Measurements from ENCODE around the gene PARVB.

Gene PARVB

DNA sequence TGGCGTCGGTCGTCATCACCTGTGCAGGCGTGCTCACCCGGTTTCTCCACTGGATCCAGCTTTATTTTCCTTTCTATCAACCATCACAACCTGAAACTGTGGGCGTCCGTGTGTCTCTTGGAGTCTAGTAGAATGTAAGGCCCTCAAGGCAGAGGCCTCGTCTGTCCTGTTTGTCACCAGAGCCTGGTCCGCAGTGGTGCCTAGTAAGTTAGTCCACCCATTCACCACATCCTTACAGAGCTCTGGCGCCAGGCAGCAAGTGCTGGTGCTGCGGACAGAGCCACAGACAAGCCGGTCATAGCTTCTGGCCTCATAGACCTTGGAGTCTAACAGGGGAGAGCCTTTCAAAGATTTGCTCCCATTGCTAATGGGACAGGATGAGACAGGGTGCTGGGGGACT is 92.2 kb downstream of the PARVB start:
- DNase-seq: no peak

DNA sequence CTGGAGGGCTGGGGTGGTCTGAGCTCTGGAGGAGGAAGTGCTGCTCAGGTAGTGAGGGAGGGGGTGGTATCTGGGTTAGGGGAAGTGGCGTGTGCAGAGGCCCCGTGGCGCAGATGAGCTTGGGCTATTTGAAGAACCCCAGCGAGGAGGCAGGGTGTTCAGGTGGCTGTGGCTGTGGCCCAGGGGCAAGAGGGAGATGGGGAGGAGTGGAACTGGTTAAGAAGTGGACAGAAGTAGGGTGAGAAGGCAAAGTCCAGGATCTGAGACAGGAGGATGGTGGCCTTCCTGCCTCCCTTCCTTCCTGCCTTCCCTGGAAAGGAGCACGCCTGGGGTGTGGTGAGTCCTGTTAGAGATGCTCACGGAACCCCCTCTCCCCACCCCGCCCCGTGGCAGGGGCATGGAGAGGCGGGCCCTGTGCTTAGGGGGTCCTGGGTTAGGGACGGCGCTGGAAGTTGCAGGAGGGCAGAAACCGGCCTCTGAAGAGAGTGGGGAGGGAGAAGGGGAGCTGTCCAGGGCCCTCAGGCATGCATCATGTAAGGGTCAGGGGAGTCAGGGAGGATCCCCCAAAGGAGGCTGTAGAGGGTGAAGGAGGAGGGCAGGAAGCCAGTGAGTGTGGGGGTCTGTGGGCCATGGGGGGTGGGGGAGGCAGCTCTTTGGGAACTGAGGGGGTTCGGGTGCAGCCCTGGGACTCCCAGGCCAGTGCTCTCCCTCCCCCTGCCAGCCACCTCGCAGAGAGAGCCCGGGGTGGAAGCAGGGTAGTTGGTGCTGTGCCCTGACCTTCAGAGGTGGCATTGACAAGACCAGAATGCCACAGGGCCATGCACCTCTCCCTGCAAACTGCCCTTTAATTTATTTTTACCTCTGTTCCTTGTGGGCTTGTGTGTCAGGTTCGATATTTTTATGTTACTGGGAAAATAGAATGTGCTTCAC is 92.9 kb downstream of the PARVB start:
- DNase-seq: no peak

DNA sequence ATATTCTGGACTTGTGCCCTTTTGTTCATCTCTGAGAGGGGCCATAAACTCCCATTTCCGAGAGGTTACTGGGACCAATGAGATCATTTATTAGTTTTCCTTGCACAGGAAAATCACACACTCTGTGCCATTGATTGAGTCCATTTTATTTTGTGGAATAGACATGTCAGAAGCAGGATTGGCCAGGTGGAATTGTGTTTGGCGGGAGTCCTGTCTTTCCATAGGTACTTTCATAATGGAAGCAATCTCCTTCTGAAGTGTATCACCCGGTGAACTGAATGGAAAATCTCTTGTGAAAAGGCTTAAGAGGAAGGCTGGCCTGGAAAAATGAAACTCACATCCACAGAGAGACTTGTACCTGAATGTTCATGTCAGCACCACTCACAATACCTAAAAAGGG is 93.6 kb downstream of the PARVB start:
- DNase-seq: no peak

DNA sequence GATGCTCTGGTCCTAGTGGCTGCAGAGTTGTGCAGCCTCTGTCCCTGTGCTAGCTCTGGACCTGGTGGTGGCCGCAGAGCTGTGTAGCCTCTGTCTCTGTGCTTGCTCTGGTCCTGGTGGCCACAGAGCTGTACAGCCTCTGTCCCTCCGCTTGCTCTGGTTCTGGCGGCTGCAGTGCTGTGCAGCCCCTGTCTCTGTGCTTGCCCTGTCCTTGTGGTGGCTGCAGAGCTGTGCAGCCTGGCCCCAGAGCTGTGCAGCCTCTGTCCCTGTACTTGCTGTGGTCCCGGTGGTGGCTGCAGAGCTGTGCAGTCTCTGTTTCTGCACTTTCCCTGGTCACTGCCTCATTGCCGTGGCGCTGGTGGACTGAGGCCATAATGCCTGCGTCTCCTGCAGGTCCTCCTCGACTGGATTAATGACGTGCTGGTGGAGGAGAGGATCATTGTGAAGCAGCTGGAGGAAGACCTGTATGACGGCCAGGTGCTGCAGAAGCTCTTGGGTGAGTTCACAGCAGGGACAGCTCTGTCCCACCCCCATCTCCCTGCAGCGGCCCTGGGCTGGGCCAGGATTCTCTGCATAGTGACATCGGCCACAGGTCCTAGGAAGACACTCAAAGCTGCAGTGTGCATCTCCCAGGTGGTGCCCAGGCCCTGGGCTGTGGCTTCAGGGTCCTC is 94.7 kb downstream of the PARVB start:
- peak; percentile 17 for DNase-seq

DNA sequence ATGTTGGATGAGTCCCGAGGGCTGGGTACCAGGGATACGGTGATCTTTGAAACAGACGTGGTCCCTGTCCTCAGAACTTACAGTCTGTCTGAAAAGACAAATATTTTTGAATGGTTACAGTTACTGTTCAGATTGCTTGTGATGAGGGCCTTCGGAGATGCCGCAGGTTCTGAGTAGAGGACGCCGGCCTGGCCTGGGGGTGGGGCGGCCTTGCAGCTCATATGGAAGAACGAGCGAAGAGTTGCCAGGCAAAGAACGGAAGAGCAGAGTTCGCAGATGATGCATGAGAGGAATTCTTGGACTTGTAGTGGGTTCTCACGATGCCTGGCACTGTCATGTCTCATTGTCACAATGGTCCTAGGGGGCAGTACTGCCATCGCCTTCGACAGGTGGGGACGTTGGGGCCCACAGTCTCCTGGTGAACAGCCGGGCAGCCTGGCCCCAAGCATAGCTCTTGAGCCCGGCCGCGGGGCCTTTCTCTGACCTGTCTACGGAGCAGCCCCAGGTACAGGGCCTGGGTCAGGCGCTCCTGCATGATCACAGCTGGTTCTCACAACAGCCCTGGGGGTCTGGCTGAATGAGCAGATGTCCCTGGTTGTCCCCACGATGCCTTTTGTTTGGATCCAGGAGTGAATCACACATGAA is 95.7 kb downstream of the PARVB start:
- no peak for DNase-seq

DNA sequence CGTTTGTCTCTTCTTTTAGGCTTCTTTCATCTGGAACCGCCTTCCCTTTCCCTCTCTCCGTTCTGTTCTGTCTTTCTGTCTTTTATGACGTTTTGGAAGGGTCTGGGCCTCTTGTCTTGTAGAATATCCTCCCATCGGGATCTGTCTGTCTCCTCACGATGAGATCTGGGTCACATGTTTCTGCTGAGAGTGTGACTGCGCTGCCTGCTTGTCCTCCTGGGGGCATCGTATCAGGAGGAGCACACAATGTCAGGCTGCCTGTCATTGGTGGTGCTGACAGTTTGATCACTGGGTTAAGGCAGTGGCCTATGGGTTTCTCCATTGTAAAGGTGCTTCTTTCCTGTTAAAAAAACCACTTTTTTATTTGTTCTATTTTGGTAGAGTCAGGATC is 96.2 kb downstream of the PARVB start:
- DNase-seq: no peak

DNA sequence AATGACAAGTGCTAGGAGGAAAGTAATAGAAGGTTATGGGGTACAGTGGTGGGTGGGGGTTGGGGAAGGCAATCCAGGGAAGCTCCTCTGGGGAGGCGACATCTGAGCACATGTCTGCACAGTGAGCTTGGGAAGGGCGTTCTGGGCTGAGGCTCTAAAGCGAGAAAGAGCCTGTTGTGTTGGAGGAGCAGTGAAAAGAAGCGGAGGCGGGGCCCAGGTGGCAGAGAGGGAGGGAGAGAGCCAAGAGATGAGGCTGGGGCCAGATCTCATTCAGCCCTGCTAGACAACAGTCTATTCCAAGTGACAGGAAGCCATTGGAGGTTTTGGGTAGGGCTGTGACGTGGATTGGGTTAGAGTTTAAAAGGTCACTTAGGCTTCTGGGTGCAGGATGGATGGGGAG is 101.3 kb downstream of the PARVB start:
- no peak for DNase-seq

DNA sequence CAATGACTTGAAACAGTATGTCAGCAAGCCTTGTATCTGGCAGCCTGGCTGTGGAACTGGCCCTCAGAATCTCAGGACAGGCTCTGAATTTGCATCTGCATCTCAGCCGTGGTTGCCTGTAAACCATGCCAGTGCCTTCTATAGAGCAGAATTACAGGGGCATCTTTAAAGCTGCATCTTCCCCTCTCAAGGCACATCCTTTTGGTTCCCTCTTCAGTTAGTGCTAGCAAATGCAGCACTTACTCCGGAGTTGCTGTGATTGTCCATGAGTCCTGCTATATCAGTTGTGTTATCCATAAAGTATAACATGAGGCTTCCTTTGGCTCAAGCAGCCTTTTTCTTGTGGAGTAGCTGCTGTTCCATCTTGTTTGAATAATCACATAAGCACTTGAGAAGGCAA is 102.7 kb downstream of the PARVB start:
- no peak for DNase-seq

DNA sequence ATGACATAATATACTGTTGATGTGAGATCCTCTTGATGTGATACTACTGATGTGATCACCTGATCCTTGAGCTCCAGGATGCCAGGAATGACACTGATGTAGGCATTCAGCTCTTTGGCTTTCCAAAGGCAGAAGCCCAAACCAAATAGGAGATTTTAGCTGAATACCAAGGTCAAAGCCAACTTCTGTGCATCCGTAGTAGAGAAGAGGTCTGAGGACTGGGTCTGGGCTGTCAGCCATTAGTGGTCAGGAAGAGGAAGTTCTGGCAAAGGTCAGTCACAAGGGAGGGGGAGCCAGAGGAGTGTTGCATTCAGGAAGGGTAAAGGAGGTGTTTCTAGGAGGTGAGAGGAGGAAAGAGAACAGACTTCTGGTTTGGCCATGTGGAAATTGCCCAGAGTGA is 103.3 kb downstream of the PARVB start:
- DNase-seq: no peak

DNA sequence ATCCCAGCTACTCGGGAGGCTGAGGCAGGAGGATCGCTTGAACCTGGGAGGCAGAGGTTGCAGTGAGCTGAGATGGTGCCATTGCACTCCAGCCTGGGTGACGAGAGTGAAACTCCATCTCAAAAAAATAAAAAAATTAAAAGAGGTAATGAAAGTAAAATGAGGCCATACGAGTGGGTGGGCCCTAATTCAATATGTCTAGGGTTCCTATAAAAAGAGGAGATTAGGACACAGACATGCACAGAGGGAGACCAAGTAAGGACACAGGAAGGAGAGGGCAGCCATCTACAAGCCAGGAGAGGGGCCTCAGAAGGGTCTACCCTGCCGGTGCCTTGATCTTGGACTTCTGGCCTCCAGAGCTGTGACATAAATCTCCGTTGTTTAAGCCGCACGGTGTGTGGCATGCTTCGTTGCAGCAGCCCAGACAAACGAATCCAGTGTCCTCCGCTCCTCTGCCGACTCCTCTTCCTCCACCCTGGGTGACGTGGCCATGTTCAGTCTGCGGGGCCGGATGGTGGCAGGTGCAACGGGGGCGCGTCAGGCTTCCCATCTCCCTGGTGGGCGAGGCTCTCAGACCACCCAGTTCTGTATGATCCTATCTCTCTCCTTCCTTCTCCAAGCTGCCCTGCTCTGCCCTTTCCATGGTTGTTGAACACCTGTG is 105.0 kb downstream of the PARVB start:
- DNase-seq: no peak

DNA sequence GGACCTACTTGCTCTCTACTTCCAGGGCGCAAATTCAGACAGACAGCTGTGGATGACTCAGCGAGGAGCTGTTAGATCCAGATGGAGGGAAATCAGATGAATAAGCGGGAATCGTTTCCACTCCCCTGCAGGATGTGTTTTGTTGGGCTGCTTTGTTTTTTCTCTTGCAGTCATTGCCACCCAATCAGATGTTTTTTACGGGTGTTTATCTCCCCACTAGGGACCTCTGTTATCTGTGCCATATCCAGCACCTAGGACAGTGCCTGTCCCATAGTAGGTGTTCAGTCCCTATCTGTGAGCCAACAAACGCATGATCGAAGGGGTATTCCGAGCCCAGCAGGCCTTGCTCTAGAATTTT is 105.5 kb downstream of the PARVB start:
- peak; percentile 29 for DNase-seq

DNA sequence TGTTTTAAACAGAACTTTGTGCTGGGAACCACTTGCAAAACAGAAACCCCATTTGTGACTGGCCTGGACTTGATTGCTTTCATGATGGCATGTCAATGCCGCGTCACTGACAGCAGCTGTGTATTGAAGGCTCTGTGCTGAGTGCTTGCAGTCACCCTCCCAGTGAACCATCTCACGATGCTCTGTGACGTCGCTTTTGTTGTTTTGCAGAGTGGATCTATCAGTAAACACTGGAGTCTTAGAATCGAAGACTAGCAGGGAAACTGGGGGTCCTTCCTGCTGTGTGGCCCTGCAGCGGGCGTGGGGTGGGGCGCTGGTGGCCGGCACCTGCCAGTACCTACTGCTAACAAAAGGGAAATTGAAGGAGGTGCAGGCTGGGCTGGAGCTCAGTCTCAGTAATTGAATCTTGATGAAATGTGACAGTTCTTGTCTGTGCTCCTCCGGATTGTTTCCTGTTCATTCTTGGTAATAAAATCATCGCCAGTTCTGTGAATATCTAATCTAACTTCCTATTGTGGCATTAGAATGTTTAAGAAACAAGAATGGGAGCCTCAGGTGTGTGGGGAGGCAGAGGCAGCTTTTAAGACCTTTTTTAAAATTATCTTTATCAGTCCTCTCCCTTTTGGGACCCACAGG is 106.1 kb downstream of the PARVB start:
- peak; percentile 41 for DNase-seq

DNA sequence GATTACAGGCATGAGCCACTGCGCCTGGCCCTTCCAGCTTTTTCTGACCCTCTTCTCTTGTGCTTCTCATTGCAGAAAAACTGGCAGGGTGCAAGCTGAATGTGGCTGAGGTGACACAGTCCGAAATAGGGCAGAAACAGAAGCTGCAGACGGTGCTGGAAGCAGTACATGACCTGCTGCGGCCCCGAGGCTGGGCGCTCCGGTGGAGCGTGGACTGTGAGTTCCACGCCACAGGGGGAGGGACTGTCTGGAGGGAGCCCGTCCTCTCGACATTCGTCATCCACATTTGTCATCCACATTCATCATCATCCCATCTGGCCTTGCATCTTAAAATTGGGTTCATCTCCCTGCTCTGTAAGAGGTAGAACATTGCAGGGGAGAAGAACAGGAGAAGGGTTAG is 107.3 kb downstream of the PARVB start:
- DNase-seq: no peak

DNA sequence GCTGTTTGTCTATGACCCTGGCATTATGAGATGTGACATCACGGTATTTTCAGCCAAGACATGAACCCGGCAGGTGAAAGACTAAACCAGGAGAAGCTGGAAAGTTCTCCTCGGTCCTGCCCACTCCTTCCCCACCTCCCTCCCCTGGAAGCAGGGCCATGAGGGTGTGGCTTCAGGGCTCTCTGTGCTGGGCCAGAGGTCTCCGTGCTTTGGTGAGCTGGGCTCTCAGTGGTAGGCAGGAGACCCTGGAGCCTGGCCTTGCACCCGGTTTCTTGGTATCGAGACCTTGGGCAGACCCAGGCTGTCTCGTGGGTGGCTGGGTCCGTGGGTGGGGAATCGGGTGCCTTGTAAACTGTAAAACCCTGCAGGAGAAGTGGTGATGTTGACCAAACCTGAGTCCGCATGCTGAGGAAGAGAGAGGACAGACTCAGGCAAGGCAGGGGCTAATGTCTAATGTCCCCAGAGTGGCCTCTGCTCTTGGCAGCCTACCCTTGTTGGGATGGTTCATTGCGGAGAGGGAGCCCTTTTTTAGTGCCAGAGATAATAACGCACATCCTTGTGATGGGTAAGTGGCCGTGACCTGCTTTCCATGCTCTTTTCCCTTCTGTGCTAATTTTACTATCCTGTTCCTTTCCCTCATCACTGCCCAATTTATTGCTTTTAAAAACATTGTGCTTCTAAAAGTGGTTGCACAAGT is 108.0 kb downstream of the PARVB start:
- DNase-seq: no peak

DNA sequence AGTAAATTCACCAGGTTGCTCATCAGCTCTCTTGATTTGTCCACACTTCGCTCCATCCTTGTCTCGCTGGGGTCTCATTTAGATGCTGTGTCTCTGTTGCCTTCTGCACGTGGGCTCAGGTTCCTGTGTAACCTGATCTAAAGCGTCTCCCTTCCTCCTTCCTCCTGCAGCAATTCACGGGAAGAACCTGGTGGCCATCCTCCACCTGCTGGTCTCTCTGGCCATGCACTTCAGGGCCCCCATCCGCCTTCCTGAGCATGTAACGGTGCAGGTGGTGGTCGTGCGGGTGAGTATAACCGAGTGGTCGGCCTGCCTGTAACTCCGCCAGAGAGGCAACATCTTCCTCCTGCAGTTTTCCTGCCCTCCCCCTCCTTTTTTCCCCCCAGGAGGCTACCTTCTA is 108.6 kb downstream of the PARVB start:
- DNase-seq: no peak

DNA sequence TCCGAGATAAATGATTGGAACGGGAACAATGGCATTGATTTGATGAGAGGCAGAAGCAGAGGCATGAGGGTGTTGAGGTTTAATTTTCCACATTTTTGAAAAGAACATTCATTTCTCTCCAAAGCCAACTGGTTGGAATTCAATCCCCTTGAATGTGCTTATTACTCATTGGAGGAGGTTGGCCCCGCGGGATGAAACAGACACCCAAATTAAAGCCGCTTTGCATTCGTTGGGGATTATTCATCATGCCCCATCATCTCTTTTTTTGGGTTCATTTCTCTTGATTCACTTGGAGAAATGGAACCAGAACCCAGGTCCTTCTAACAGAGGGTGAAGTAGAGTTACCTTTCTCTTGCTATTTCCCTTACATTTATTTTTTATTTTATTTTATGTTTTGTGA is 109.1 kb downstream of the PARVB start:
- DNase-seq: no peak

DNA sequence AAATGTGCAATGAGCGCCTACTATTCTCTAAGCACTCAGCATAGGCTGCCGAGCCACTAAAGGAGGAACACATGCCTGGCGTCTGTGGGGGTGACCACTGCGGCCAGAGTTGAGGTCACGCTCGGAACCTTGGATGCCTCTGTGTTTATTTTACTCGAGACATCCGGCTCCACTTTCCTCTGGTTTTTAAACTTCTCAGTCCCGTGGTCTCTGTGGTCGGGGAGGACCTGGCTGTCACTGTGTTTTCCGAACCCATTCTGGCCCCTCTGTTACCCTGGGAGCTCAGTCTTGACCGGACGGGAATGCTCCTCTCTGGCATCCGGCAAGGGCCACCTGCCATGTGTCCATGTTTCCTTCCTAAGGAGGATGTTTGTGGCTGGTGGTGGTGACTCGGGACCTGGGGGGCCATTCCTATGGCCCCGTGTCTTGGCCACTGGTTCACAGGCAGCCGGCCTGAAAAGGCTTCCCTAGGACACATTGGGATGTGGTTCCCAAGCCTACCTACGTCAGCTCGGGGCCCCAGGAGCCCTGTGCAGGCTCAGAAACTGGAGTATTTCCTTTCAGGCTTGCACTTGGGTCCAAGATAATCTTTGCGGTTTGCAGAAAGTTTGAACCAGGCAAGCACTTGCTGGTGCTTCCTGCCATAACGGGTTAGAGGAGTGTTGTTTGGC is 109.9 kb downstream of the PARVB start:
- no peak for DNase-seq

DNA sequence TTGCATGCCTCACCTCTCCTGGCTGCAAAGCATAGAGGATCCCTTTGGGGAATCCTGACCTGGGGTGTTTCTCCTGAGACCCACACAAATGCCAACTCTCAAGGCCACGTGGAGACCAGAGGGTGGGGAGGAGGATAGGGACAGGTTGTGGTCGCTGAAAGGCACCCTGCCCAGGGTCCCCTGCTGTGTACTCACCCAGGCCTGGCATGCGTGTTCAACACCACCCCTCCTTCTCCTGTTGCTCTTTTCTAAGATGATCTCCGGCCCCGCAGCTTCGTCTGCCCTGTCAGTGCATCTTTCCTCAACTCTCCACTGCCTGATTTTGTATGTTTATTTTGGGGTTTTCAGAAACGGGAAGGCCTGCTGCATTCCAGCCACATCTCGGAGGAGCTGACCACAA is 112.0 kb downstream of the PARVB start:
- no peak for DNase-seq

DNA sequence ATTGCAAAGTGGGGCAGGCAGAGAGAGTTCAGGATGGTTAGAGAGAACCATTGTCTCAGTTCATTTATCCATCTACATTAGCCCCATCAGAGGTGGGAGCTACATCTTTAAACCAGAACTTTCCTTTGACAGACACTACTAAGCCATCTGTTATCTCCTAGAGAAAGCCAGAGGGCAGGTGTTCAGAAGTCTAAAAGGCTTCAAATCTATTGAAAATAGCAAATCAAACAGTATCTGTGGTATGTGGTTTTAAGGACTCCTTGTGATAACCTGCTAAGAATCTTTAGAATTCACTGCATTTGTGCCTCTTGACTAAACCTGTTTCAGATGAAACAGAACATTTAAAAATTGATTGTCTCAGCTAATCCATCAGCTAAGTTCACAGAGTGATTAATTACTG is 112.7 kb downstream of the PARVB start:
- DNase-seq: no peak

DNA sequence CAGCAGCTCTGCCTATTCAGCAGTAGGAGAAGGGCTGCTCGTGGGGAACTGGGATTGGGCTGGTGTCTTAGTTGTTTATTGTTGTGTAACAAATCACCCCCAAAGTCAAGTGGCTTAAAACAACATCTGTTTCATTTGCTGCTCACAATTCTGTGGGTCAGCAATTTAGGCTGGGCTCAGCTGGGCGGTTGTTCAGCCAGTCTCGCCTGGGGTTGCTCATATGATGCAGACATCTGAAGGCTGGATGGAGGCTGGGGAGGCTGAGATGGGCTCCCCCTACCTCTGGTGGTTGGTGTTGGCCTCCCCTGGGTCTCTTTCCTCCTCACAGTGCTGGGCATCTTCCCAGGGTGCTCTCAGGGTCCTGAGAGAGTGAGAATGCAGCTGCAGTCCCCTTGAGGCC is 113.3 kb downstream of the PARVB start:
- no peak for DNase-seq

DNA sequence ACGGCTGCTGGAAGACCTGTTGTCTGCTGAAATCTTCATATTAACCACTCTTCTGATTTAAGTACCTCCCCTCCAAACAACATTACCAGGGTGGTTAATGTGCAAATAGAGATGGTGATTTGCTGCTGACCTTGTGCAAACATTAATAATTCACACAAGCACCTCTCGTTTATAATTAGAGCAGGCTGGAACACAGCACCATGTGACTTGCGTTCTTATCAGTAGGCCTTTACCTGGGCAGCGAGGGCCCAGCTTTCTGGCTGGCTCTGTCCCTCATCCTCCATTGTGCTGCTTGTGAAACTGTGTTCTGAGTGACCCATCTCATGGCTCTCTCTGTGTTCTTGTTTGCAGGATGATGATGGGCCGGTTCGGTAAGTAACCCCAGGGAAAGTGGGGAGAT is 115.7 kb downstream of the PARVB start:
- peak; percentile 75 for DNase-seq

Measured in NCI-H146 (cell line).